Endothelial cell of umbilical vein (primary cell): ENCODE data around the gene OR6C4. TPM values are rescaled to one million over a fixed set of nuclear protein-coding genes. Genes with fewer than 3 reads are reported as not detected.

Experiments used
- BruUV-seq: library from RNA; stranded (reverse); fragments of 400-500 nt; replicated peaks from 2 replicates; lab custom pipeline; 2021; lab: Mats Ljungman, UMichigan
- CTCF ChIA-PET: fragments of 300-600, 350-600 bp; sonication (Branson Sonifier 250); formaldehyde crosslinking; loops from one replicate; lab custom pipeline; 2021; ENCODE audit warnings: antibody characterized with exemption, inconsistent platforms; lab: Charles Lee
- POLR2A ChIA-PET: fragments of 300-600, 350-600 bp; sonication (Branson Sonifier 250); formaldehyde crosslinking; loops from one replicate; lab custom pipeline; 2021; ENCODE audit warnings: antibody characterized with exemption, inconsistent platforms; lab: Charles Lee
- DNase-seq: peaks from one replicate; pipeline ENCODE4 v3.0.0-alpha.2; 2011; ENCODE audit warnings: low read depth, low spot score
- FAIRE-seq: peaks from 2 replicates; lab custom pipeline; 2011; peaks lifted over from hg19 to GRCh38; lab: Jason Lieb, UNC
- H2AFZ ChIP-seq: 2 replicates; pipeline ENCODE4 v1.6.0; 2012; ENCODE audit warnings: low read depth, low read length, control low read depth, inconsistent platforms
- H3K27ac ChIP-seq: 2 replicates; pipeline ENCODE4 v1.5.1; 2011; ENCODE audit warnings: low read depth, mild to moderate bottlenecking, control low read depth, low read length, moderate library complexity; ENCODE audit not compliant: insufficient read depth
- H3K27me3 ChIP-seq, 2 experiments: 2 replicates each; pipeline versions ENCODE4 v1.6.0 to v1.6.1; 2011; ENCODE audit warnings: low read length in 2 of 2, mixed read lengths in 1 of 2; ENCODE audit not compliant: control insufficient read depth in 2 of 2, insufficient read depth in 2 of 2
- H3K36me3 ChIP-seq, 2 experiments: 2 replicates in 1 of 2; 3 replicates in 1 of 2; pipeline ENCODE4 v1.5.1; 2011; ENCODE audit warnings: low read length in 2 of 2, mild to moderate bottlenecking in 1 of 2, moderate library complexity in 1 of 2; ENCODE audit not compliant: control insufficient read depth in 2 of 2, insufficient read depth in 2 of 2; ENCODE audit errors: extremely low read depth in 1 of 2
- H3K4me1 ChIP-seq: 3 replicates; pipeline ENCODE4 v1.5.1; 2011; ENCODE audit warnings: mild to moderate bottlenecking, low read length; ENCODE audit not compliant: control insufficient read depth, insufficient read depth; ENCODE audit errors: extremely low read depth
- H3K4me2 ChIP-seq: 2 replicates; pipeline ENCODE4 v1.6.1; 2011; ENCODE audit warnings: low read length, control low read depth, mixed read lengths; ENCODE audit not compliant: insufficient read depth
- H3K4me3 ChIP-seq, 3 experiments: fragments of 200-600 bp in 1 of 3; sonication (generic), shearing (Covaris generic) in 1 of 3; replicated peaks in 1 of 3; 2 replicates each; pipeline ENCODE4 v1.5.1; 2011 to 2016; ENCODE audit warnings: control low read depth in 3 of 3, low read length in 3 of 3, mild to moderate bottlenecking in 2 of 3, inconsistent platforms in 1 of 3, low read depth in 1 of 3, moderate library complexity in 1 of 3; ENCODE audit not compliant: insufficient read depth in 1 of 3
- H3K79me2 ChIP-seq: 2 replicates; pipeline ENCODE4 v1.6.0; 2012; ENCODE audit warnings: low read length, inconsistent platforms; ENCODE audit not compliant: control insufficient read depth, insufficient read depth
- H3K9ac ChIP-seq: replicated peaks from 2 replicates; pipeline ENCODE3; 2011; ENCODE audit warnings: low read length, control low read depth; ENCODE audit not compliant: insufficient read depth; ENCODE audit errors: extremely low read depth
- H3K9me1 ChIP-seq: replicated peaks from 3 replicates; pipeline ENCODE4 v1.6.0; 2011; ENCODE audit warnings: mild to moderate bottlenecking, low read length; ENCODE audit not compliant: control insufficient read depth, insufficient read depth; ENCODE audit errors: extremely low read depth
- H3K9me3 ChIP-seq: replicated peaks from 2 replicates; pipeline ENCODE4 v1.5.1; 2012; ENCODE audit warnings: low read length, inconsistent platforms; ENCODE audit not compliant: control insufficient read depth, insufficient read depth
- H4K20me1 ChIP-seq: replicated peaks from 2 replicates; pipeline ENCODE3; 2011; ENCODE audit warnings: mild to moderate bottlenecking, low read length; ENCODE audit not compliant: control insufficient read depth, insufficient read depth; ENCODE audit errors: extremely low read depth
- CTCF ChIP-seq, 2 donors: IDR thresholded peaks; 1 replicate in 1 of 2; 2 replicates in 1 of 2; pipeline ENCODE4 v1.5.1; 2011; ENCODE audit warnings: low read length in 2 of 2, mild to moderate bottlenecking in 2 of 2, moderate library complexity in 2 of 2, control low read depth in 1 of 2, inconsistent platforms in 1 of 2, low read depth in 1 of 2; ENCODE audit not compliant: insufficient read depth in 1 of 2; ENCODE audit errors: extremely low read depth in 1 of 2
- EZH2 ChIP-seq: IDR thresholded peaks from 2 replicates; pipeline ENCODE4 v1.6.1; 2012; ENCODE audit warnings: borderline replicate concordance, low read depth, mild to moderate bottlenecking, moderate library complexity, low read length, inconsistent platforms; ENCODE audit not compliant: severe bottlenecking
- FOS ChIP-seq: IDR thresholded peaks from 2 replicates; pipeline ENCODE4 v1.6.1; 2011; ENCODE audit warnings: mild to moderate bottlenecking, low read length, moderate library complexity, borderline replicate concordance; ENCODE audit not compliant: insufficient read depth
- GATA2 ChIP-seq: IDR thresholded peaks from 2 replicates; pipeline ENCODE4 v1.7.0; 2011; ENCODE audit warnings: low read depth, mild to moderate bottlenecking, moderate library complexity, mixed read lengths, low read length; ENCODE audit not compliant: insufficient read length, insufficient read depth
- JUN ChIP-seq: IDR thresholded peaks from 2 replicates; pipeline ENCODE4 v1.6.1; 2011; ENCODE audit warnings: borderline replicate concordance, low read depth; ENCODE audit not compliant: insufficient read length, insufficient read depth
- MAX ChIP-seq: IDR thresholded peaks from 2 replicates; pipeline ENCODE4 v1.6.1; 2011; ENCODE audit not compliant: insufficient read depth, insufficient read length
- MYC ChIP-seq: IDR thresholded peaks from one replicate; pipeline ENCODE4 v1.6.1; 2011; ENCODE audit warnings: mild to moderate bottlenecking, low read depth, low read length
- POLR2A ChIP-seq: IDR thresholded peaks from 2 replicates; pipeline ENCODE4 v1.6.1; 2012; ENCODE audit warnings: low read depth, mild to moderate bottlenecking, control low read depth, low read length
- POLR2AphosphoS5 ChIP-seq: IDR thresholded peaks from 2 replicates; pipeline ENCODE4 v1.6.1; 2012; ENCODE audit warnings: low read depth, mild to moderate bottlenecking, control low read depth, low read length, moderate library complexity; ENCODE audit not compliant: insufficient read depth
- dilution Hi-C: fragments of 300-500 bp; cut with MboI; formaldehyde crosslinking; loops from one replicate; pipeline ENCODE4 v1.15.0; 2019; ENCODE audit warnings: low sequenced_read_pairs; ENCODE audit not compliant: extremely low pct_ligation_motif_present
- intact Hi-C: fragments of 100-400 bp; cut with micrococcal nuclease; formaldehyde crosslinking; loops from one replicate; pipeline ENCODE4 v1.10.0; 2022
- polyA plus RNA-seq, 4 experiments: library from polyadenylated mRNA; depleted of rRNA in 3 of 4; stranded (reverse) in 3 of 4; unstranded in 1 of 4; fragments of >200 nt; gene quantifications; 2 replicates each; pipeline versions ENCODE4 v1.2.1 to v1.2.3, GENCODE V29; 2011 to 2012; ENCODE audit warnings: missing spikeins in 1 of 4
- total RNA-seq: library from RNA; stranded (reverse); gene quantifications from 2 replicates; pipeline ENCODE4 v1.2.3, GENCODE V29; 2021

OR6C4 gene
- total and polyA plus RNA-seq, 2 donors (not counting 3 experiments of a cell fraction or from before 2014, with no cell fraction given), result not detected

GRCh38 chr12:55499810-55500252, 49.6 kb upstream of the OR6C4 start:
- CTCF ChIA-PET, result interaction anchor here (1.0 kb wide), 1 partner anchor 16 kb away, joined by 3 read pairs; no protein-coding TSS in a partner anchor
- DNase-seq, result no peak
- no peak overlapping the region for H3K4me2 ChIP-seq
- H3K27me3 ChIP-seq, result no peaks in the 10 kb centered on the region
- H3K36me3 ChIP-seq, result no peaks in the 10 kb centered on the region
- H3K9ac ChIP-seq, result no peak overlapping the region
- TF ChIP-seq FOS (no peak), MYC (no peak), JUN (no peak), POLR2A (no peak), MAX (no peak), CTCF (IDR thresholded peaks at IDR 0.05; ENCODE audit: extremely low read depth in 1 of 2, insufficient read depth in 1 of 2, low read depth in 1 of 2, low read length in 2 of 2) (no peak), EZH2 (no peak), POLR2AphosphoS5 (no peak), GATA2 (no peak)
- dilution Hi-C loops (no loop called here), intact Hi-C loops (no loop called here)
- no peak overlapping the region for H2AFZ ChIP-seq
- H4K20me1 ChIP-seq, result no peaks in the 10 kb centered on the region
- no peaks in the 10 kb centered on the region for H3K79me2 ChIP-seq
- no peak overlapping the region for H3K27ac ChIP-seq
- H3K9me1 ChIP-seq, result no peaks in the 10 kb centered on the region
- no peak for FAIRE-seq
- no TSS peak for BruUV-seq
- H3K9me3 ChIP-seq, result no peaks in the 10 kb centered on the region
- H3K4me1 ChIP-seq, result no peaks in the 10 kb centered on the region
- POLR2A ChIA-PET, result no interaction called here
- no peak overlapping the region for H3K4me3 ChIP-seq
